ENCODE results near the gene CD164L2.

DNA sequence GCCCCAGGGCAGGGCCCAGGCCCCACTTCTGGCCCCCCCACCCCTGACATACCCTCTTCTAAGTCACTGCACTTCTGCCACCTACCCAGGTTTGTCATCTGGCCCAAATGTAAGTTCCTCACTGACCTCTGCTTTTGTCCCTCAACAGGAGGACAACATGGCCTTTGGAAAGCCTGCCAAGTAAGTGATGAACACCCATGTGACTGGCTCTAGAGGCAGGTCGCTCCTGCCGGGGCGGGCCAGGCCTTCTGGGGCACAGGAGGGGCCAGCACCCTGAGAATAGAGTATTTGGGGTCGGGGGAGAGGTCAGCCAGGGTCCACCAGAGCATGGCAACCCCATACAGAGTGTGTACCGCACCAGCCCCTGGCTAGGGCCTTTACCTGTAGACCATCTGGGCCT lies 51.2 kb downstream of the CD164L2 start:
- TF ChIP-seq, protein P1, sequence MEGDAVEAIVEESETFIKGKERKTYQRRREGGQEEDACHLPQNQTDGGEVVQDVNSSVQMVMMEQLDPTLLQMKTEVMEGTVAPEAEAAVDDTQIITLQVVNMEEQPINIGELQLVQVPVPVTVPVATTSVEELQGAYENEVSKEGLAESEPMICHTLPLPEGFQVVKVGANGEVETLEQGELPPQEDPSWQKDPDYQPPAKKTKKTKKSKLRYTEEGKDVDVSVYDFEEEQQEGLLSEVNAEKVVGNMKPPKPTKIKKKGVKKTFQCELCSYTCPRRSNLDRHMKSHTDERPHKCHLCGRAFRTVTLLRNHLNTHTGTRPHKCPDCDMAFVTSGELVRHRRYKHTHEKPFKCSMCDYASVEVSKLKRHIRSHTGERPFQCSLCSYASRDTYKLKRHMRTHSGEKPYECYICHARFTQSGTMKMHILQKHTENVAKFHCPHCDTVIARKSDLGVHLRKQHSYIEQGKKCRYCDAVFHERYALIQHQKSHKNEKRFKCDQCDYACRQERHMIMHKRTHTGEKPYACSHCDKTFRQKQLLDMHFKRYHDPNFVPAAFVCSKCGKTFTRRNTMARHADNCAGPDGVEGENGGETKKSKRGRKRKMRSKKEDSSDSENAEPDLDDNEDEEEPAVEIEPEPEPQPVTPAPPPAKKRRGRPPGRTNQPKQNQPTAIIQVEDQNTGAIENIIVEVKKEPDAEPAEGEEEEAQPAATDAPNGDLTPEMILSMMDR (IDR thresholded peaks at IDR 0.05): no peak
- no peak for TF ChIP-seq POLR2A (IDR thresholded peaks at IDR 0.05)

Measured in adrenal gland (tissue), 5 donors.